IPS-NIHi11 (cell line): ENCODE results near the gene ITLN1.
"Not testable (repeated sequence)": the region's sequence is repeated elsewhere in the genome, so short reads cannot be mapped to it uniquely, and the experiment has no call there.

Experiments
- DNase-seq: peaks from one replicate; pipeline ENCODE4 v3.0.0; 2012; ENCODE audit warnings: mixed read lengths, low spot score

ITLN1 gene

DNA sequence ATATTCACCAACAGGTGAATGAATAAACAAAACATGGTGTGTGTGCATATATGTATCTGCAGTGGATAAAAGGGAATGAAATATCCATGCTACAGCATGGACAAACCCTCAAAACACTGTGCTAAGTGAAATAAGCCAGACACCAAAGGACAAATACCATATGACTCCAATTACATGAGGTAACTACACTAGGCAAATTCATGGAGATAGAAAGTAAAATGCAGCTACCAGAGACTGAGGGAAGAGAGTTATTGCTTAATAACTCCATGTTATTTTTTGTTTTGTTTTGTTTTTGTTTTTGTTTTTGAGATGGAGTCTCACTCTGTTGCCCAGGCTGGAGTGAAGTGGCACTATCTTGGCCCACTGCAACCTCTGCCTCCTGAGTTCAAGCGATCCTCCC, 2.4 kb downstream of the ITLN1 start:
- no peak for DNase-seq

DNA sequence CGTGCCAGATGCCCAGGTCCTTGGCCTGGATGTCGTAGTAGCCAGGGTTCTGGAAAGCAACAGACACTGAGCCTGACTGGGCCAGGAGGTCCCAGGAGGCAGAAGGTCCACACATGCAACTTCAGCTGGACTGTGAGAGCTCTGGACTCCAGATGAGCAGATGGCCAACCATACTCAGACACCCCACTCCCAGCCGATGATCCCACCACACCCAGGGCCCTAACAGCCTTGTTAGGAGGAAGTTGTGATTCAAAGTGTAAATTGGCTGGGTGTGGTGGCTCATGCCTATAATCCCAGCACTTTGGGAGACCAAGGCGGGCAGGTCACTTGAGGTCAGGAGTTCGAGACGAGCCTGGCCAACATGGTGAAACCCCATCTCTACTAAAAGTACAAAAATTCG, 3.7 kb downstream of the ITLN1 start:
- not testable (repeated sequence) for DNase-seq

DNA sequence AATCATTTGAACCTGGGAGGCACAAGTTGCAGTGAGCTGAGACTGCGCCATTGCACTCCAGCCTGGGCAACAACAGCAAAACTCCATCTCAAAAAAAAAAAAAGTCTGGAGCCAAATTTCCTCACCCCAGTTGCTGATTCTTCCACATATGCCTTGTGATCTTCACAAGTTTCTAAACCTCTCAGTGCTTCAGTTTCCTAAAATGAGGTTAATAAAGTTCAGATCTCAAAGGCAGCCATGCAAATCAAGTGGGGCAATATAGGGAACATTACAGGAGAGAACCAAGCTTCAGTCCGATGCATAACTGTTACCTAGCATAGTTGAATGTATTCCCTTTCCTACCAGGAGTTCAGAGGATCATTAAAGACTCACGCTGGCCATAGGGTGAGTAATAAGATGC, 4.8 kb downstream of the ITLN1 start:
- no peak for DNase-seq

DNA sequence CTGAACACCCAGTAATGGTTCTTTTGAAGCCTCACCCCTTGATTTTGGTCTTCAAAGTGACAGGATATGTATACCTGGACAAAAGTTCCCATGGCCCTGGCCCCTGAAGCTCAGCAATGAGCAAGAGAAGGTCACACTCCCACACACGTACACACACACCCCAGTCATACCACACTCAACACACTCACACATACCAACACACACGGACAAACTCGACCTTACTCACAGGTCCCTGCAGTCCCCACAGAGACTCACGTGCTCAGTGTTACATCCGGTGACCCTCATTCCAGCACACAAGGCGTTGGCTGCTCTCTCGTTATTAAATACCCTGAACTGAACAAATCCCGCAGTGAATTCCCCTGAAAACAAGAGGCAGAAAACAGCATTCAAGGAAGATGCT, 5.9 kb downstream of the ITLN1 start:
- DNase-seq: no peak

DNA sequence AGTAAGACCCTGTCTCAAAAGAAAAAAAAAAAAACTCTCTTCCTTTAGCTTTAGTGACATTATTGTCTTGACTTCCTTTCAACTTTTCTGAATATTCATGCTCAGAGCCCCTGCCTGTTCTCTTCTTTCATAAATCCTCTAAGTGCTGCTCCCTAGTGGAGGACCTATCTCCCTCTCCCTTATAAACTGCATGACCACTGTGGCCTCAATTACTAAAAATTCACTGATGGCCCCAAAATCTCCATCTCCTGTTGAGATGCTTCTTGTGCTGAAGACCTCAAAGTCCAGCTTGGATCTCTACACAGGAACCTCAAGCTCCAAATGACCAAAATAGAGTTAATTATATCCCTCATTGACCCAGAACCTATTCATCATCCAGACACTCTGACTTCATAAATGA, 7.8 kb downstream of the ITLN1 start:
- peak; percentile 39 for DNase-seq

DNA sequence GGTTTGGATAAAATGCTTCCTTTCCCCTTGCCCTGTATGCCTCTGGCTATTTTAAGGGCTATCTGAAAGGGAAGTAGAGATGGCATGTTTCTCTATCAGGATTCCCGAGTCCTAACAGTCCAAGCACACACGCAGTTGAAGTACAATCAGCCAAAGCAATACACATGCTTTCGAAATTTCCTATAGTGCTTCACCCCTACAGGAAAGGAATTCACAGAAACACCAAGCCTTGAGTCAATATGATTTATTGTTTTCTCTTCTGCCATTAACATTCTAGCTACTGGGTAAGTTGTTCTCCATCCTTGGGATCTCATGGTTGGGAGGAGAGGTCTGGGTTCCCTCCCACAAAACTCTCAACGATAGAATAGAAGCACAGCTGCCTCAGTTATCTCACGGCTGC, 8.7 kb downstream of the ITLN1 start:
- DNase-seq: no peak

DNA sequence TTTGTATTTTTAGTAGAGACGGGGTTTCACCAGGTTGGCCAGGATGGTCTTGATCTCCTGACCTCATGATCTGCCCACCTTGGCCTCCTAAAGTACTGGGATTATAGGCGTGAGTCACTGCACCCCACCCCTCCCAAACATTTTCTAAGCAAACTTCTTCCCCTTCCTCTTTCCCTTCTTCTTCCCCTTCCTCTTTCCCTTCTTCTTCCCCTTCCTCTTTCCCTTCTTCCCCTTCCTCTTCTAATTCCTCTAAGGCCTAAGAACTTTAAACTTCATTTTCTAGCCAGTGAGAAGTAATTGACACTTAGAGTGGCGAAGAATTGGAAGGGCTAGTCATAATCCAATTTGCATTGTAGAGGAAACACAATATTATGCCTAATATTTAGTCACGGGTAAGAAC, 9.4 kb downstream of the ITLN1 start:
- DNase-seq: not testable (repeated sequence)

DNA sequence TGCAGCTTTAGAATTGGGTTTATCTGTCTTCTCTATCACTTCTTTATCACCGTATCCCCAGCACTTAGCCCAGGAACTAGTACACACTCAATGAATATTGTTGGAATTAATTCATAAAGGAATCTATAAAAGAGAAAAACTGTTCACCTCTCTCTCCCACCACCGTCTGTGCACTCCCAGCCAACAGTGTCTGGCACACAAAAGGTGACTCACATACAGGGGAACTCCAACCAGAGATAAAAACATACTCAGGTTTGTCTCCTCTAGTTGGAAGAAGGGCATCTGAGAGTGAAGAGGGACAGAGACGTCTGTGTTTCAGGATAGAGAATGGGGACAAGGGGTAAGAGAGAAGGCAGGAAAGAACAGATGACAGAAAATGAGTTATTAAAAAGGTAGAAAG, 10.0 kb downstream of the ITLN1 start:
- no peak for DNase-seq

DNA sequence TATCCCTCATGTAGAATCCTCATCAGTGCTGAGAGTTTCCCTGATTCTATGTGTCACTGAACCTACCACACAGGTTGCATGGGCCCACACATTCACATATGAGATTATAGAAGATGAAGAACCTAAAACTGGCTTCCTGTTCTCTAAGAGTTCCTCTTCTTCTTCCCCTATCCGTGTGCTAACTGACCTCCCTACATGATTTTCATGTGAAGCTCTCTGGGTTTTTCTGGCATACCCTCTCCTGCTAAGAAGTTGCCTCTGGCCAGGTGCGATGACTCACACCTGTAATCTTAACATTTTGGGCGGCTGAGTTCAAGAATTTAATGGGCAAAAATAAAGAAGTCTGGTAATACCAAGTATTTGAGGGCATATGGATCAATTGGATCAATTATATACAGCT, 16.8 kb downstream of the ITLN1 start:
- no peak for DNase-seq

DNA sequence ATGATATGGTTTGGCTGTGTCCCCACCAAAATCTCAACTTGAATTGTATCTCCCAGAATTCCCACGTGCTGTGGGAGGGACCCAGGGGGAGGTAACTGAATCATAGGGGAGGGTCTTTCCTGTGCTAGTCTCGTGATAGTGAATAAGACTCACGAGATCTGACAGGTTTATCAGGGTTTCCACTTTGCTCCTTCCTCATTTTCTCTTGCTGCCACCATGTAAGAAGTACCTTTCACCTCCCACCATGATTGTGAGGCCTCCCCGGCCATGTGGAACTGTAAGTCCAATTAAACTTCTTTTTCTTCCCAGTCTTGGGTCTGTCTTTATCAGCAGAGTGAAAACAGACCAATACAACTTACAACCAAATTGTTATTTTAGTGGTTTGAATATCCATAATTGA, 17.3 kb downstream of the ITLN1 start:
- DNase-seq: not testable (repeated sequence)

DNA sequence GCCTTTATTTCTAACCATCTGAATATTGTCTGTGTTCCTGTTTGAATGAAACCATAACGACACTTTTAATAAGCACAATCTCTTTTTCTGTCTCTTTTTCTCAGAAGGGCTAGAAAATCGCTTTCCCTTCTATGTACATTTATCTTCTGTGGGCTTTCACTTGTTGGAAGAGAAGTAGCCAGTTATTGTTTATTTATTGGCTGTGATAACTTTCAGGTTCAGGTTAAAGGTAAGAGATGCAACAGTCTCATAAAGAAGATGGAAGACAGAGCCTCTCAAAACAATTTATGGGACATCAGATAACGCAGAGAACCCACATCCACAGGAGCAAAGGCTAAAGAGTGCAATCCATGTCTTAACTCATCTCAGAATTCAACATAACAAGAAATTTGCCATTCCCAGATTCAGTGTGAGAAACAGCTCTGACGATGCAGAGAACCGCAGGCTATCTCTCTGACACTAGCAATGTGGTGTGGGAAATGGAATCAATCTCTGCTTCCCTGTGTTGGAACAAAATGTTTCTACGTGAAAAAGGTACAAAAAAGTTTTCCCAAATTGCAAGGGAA, 18.2 kb downstream of the ITLN1 start:
- no peak for DNase-seq

DNA sequence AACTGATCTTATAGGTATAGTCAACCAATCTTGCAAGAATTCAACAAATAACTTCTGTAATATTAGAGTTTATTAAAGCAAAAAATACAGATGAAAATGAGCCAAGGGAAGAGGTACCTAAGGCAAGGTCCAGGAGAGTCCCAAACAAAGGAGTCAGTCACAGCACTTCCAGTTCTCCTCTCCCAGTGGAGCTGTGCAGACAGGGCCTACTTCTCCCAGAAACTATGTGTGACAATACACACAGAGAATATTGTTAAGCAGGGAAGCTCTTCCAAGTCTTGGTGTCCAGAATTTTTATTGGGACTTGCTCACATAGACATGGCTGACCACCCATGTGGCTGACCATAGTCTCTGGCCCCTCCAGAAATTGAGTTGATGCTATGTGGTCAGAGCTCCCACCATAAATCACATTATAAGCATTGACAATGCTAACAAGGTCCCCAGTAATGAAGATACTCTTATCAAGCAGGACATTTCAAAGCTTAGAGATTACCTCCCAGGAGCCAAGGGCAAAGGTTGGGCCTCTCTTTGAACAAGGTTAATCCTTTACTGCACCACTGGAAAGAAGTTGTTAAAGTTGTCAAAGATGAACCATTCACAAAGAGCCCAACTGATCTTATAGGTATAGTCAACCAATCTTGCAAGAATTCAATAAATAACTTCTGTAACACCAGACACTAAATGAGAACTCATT, 18.8 kb downstream of the ITLN1 start:
- DNase-seq: no peak

DNA sequence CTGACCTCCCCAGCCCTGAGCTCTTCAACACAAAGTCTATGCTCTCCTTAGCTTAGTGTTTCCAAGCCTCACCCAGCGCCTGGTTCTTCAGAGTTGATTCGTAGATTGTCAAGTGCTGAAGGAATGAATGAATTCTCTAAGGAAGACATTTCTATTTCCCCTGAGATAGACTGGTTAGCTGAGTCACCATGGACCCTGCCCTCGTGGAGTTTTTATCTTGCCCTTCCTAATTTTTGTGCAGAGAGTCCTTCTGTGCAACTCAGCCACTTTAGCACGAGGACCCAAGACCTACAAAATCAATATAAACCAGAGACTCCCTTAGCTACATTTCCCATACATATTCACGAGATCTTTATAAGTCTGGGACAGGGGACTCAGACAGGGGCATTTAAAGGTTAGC, 19.6 kb downstream of the ITLN1 start:
- no peak for DNase-seq

DNA sequence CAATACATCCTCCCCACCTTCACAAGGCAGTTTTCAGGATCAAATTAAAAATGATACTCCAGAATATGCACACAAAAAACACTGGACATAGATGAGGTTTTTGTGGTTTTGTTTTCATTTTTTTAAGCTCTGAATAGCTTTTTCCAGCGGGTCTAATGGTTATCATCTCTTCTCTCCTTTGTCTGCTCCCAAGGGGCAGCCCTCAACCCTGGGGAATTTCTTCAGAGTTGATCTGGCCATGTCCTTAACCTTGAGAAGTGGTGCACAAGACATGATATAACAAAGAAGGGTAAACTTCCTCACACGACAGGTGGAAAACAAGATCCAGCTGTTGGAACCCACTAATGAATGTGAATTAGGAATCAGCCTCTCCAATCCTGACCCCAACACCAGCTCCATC, 20.8 kb downstream of the ITLN1 start:
- DNase-seq: no peak

DNA sequence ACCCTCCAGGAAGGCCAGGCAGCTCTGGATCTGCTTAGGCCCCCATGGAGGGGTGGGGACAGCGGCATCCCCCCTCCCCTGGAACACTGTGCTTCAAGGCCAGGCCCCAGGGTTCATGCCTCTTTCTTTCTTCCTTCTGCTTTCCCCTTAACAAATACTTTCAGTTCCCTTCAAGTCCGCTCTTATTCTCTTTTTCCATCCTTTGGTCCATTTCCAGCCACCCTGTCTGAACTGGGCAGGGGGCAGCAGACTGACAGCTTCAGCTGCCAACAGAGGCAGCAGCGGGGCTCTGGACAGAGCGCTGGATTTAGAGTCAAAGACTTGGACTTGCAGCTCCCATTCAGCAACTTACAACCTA, 21.2 kb downstream of the ITLN1 start:
- DNase-seq: no peak

DNA sequence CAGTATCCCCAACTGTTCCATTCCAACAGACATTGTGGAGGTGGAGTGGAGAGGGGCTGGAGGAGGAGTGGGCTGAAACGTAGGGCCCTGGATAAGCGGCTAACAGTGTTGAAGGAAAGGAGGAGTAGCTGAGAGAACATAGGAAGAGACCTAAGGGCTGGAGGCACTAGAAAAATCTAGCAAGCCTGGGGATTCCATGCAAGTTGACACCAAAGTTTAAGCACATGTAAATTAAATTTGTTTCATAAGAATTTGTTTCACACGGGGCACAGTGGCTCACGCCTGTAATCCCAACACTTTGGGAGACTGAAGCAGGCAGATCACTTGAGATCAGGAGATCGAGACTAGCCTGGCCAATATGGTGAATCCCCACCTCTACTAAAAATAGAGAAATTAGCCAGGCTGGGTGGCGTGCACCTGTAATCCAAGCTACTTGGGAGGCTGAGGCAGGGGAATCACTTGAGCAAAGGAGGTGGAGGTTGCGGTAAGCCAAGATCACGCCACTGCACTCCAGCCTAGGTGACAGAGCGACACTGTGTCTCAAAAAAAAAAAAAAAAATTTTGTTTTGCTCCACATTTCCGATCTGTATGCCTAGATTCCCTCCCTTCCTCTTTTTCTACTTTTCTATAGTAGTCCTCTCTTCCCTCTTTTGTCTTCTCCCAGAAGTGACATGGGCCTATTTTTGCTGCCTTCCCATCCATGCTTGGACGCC, 21.8 kb downstream of the ITLN1 start:
- no peak for DNase-seq

DNA sequence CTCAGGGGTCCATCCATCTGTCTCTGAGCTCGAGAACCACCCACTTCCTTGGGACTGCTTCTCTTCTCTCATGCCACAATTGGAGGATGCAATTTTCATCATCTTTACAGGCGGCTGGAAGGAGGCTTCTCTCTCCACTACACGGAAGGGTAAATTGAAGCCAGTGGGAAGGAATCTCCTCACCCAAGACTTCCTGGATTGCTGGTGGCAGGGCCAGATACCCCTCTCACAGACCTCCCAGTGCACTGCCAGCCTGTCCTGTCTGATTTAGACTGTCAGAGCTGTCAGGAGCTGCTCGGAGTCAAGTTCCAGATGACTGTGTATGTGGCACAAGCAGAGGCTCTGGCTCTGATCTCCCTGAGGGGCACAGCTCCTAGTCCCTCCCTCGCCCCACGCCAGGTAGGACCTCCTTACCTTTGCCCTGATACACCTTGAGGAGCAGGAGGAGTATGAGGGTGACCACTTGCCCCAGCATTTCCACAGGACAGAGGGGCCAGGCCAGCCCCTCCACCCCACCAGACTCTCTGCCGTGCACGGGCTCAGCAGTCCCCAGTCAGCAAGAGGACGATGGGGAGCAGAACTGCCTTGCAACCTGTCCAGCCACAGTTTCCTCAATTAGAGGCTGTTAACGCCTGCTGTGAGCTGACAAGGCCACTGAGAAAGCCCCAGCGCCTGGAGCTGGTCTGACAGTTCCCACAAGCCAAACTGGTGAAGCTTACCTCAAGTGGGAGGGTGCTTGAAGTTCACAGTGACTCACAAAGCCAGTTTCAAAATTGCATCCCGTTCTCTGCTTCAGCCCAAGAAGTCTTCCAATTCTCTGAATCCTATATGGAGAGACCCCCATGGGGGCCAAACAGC, 22.5 kb downstream of the ITLN1 start, which contains the start of gene CD244:
Gene CD244 (minus strand): TSS at position 685 of the 858 bp plus-strand sequence. CDS start 210 bp downstream, at position 475.
- no peak for DNase-seq

DNA sequence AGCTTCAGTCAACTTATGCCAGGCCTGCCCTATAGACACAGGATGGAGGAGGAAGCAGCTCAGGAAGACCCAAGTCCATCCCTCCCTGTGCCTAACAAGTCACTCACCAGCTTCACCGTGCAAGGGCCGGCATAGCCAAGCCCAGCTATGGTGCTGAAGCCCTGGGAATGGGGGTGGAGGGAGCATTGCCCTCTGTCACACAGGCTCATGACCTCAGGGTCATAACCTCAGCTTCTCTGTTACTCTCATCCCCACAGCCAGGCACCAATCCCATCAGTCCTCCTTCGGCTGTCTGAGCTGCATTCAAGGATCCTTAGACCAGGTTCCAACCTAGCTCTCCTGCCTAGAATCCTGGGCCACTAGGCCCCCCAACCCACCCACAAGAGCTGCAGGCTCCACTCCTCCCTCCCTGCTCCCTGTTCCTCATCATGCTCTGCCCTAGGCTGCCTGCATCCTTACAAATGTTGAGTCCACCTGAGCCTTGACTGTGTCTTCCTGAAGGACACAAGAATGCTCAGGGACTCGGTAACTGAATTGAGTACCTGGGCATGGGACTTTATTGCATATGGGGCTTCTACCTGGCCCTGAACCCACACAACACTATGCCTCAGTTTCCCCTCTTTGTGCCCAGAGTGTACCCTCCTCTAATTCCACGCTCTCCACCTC, 24.0 kb downstream of the ITLN1 start:
- no peak for DNase-seq

DNA sequence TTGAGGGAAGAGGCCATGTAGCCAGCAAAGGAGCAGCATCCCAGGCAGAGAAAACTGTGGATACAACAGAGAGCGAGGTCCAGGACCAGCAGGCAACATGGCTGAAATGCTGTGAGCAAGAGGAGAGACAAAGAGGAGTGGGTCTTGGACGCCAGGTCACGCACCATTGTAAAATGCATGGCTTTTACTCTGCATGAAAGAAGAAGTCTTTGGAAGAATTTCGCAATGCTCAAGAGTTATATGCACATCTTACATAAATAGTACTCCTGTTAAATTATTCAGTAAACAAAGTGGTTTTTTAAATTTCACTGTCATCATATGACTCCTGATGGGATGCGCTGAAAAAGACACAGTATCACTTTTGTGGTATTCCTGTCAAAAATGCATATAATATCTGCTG, 25.8 kb downstream of the ITLN1 start:
- DNase-seq: no peak

DNA sequence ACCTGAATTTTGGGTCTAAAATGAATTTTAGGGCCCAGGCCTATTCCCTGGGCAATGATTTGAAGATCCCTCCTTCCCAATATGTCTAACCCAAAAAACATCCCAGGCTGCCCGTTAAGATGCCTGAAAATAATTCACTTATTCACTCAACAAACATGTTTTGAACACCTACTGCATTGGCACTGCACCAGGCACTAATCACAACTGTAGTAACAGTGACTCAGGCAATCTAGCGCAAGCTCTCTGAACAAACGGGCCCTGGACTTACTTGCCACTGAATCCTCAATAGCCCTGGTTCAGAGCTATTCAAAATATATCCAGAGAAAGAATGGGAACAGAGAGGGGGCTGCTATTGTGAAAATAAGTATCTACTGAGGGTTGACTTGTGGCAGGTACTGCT, 26.5 kb downstream of the ITLN1 start:
- no peak for DNase-seq

DNA sequence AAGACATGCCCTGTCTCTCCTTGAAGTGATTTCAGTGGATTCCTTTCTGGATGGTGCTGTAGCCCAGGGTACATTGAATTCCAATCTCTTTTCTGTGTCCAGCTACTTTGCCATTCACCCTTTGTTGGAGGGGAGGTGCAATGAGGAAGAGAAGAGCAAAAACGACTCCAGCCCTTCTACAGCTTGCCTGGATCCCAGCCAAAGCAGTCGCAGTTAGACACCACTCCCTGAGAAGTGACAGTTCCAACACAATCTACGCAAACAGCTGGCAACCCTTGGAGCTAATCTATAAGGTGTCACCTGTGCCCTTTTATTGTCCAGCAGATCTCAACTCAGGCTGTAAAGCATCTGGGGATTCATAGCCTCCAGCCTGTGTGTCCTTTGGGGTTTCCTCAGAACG, 26.9 kb downstream of the ITLN1 start:
- DNase-seq: no peak
